Measurements from ENCODE around the gene CTNNA2. TPM values are rescaled to one million over a fixed set of nuclear protein-coding genes. Genes with fewer than 3 reads are reported as not detected.

The CTNNA2 gene
- total RNA-seq, 1 donor from 2014 or later = not detected

DNA sequence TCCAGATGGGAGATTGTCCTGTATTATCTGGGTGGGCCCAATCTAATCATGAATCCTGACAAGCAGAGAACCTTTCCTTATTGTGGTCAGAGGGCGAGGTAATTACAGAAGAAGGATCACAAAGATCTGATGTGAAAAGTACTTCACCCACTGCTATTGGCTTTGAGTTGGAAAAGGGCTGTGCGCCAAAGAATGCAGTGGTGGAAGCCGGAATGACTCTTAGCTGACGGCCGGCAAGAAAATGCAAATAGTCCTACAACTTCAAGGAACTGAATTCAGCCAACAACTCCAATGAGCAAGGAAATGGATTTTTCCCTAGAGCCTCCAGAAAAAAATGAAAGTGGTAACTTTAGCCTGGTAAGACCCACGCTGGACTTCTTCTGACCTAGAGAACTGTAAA lies 67.3 kb downstream of the CTNNA2 start:
- intact Hi-C loops (cut with micrococcal nuclease) = no loop called here
- no peaks in the 10 kb centered on the region for H3K36me3 Mint-ChIP-seq (ENCODE audit: low read depth)

DNA sequence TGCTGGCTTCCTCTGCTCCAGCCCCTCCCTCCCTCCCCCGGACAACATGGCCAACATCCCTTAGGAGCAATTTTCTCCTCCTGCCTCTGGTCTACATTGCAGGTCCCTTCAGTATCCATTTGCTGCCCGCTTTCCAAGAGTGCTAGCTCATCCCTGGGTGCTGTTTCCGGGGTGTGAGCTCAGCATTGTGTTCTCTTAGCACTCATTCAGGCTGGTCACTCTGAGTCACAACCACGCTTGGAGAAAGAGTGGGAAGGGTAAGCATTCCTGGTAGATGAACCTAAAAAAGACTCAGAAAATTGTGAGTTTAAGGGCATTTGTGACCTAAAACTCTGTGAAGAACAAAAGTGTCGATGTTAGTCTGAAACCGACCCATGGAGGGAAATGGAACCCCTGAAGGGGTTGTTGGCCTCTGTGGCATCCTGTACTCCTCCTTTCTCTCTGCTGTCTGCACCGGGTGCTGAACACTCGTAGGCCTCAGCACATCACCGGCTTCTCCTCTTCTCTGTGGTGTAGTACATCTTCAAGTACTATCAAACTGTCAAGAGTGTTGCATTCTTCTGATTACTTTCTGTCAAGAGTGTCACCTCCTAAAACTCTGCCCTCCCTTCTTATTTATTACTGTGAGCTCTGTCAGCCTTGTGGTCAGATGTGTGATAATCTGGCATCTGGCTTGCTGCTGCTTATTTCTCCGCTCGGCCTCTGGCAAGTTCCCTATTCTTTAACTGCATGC lies 73.0 kb downstream of the CTNNA2 start:
- no peaks in the 10 kb centered on the region for H3K36me3 Mint-ChIP-seq (ENCODE audit: low read depth)
- peaks cover 11% of the 10 kb centered on the region for H3K9me3 Mint-ChIP-seq
- H3K4me3 Mint-ChIP-seq = no peak overlapping the region
- H3K4me1 Mint-ChIP-seq = no peaks in the 10 kb centered on the region
- no peak overlapping the region for H3K27ac Mint-ChIP-seq
- intact Hi-C loops (cut with micrococcal nuclease) = no loop called here
- no peaks in the 10 kb centered on the region for H3K27me3 Mint-ChIP-seq
- no peak for DNase-seq

More for the DNA sequence above, 67.3 kb downstream of the CTNNA2 start:
- Mint-ChIP-seq H3K4me3 (no peak overlapping the region), H3K9me3 (no peaks in the 10 kb centered on the region), H3K27me3 (no peaks in the 10 kb centered on the region), H3K4me1 (no peaks in the 10 kb centered on the region), H3K27ac (no peak overlapping the region)
- no peak for DNase-seq

DNA sequence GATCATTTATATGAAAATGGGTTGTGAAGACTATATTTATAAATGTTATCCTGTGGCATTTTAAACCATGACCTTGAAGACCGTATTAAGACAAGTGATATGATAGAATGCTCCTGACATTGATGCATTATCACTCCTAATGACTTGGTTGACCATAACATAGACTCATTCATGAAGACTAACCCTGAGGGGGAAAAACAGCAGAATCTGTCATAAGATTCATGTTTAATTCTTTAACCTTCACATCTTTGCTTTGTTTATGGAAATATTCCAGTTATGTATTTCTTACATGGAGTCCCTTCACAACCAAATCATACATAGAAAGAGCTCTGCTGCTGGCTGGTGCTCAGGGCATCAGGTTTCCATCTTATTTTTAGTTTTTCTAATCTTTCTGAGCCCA lies 78.4 kb downstream of the CTNNA2 start:
- Mint-ChIP-seq H3K36me3 (ENCODE audit: low read depth) (no peaks in the 10 kb centered on the region), H3K4me1 (no peaks in the 10 kb centered on the region), H3K27ac (no peak overlapping the region), H3K27me3 (no peaks in the 10 kb centered on the region), H3K4me3 (no peak overlapping the region), H3K9me3 (peaks cover 14% of the 10 kb centered on the region)
- no peak for DNase-seq
- intact Hi-C loops (cut with micrococcal nuclease) = no loop called here

DNA sequence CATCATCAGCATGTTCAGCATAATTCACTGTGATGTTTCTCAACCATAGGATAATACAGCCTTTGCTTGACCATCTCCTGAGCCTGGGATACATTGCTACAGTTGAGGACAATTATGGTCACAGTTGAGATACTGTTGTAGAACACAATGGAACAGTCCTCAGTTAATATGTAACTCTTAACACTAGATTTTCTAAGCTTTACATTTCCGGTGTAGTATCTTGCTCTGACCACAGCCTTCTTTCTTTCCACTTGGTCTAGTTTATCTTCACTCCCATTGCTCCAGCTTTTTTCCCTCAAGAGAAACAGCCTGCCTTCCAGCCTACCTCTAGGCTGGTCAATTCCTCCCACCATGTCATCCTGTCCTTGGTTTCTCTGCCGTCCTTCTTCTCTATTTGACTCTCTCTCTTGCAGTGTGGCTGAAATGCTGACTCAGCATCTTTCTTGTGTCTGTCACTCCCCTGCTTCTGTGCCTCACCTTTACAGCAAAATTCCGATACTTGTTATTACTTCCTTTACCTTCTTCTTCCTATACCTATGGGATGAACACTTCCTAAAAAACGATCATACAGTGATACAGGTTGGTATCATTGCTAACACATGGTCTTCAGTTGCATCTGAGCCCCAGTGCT lies 80.5 kb downstream of the CTNNA2 start:
- Mint-ChIP-seq H3K4me1 (no peaks in the 10 kb centered on the region), H3K36me3 (ENCODE audit: low read depth) (no peaks in the 10 kb centered on the region), H3K27ac (no peak overlapping the region), H3K27me3 (no peaks in the 10 kb centered on the region), H3K4me3 (no peak overlapping the region), H3K9me3 (peaks cover 7% of the 10 kb centered on the region)
- no peak for DNase-seq
- intact Hi-C loops (cut with micrococcal nuclease) = no loop called here

DNA sequence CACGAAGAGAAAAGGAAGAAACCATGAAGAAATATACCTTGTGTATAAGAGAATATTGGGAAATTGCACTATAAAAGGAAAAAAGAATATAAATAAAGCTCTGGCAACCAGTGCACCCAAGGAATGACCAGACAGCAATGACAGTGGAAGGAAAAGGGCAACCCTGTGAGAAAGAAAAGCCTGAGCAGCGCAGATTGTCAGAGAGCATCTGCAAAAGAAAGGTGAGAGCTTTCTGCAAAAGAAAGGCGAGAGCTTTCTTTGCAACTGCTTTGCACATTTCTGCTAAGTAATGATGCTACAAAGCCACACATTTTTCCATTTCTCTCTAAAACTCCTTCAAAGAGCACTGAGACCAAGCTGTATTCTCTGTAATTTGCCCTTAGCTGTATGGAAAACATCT lies 83.6 kb downstream of the CTNNA2 start:
- Mint-ChIP-seq H3K4me3 (no peak overlapping the region), H3K27me3 (no peaks in the 10 kb centered on the region), H3K27ac (no peak overlapping the region), H3K36me3 (ENCODE audit: low read depth) (no peaks in the 10 kb centered on the region), H3K9me3 (peaks cover 7% of the 10 kb centered on the region), H3K4me1 (no peaks in the 10 kb centered on the region)
- intact Hi-C loops (cut with micrococcal nuclease) = no loop called here
- DNase-seq = no peak

DNA sequence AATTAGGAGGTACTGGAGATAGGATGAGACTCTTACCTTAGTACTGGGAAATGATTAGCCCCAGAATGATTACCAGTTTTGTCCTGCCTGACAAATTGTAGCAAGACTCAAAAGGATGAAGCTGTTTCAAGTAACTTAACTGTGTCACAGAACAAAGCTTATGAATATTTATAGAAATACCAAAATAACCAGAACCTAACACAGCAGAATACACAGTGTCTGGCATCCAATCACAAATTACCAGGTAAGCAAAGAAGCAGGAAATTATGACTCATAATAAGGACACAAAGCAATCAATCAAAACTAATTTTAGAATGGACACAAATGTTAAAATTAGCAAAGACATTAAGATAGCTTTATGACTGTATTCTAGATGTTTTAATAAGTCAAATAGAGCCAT lies 91.9 kb downstream of the CTNNA2 start:
- Mint-ChIP-seq H3K9me3 (peaks cover 5% of the 10 kb centered on the region), H3K27ac (no peak overlapping the region)
- intact Hi-C loops (cut with micrococcal nuclease) = no loop called here

DNA sequence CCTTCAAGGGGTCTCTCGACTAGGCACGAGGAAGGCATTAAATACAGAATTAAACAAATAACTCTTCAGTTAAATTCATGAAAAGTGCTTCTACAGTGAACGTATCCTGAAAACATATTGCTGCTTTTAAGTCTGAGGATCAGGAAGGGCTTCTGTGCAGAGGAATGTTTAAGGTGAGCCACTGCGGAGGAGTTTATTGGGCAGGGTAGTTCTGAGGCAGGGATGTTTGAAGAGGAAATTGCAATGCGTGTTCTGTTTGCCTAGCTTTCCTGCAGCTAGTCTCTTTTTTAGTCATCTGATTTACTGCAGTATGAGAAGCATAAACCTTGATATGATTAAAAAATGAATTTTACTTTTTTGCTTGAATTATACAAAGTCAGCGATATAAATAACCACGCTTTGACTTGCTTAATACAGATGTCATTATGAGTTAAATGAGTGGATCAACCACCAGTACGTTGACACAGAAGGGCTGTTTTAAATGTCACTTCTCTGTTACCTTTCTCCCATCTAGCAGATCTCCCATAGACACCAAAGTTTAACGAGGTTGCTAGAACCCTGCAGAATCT lies 98.7 kb downstream of the CTNNA2 start:
- Mint-ChIP-seq H3K27ac (no peak overlapping the region), H3K36me3 (ENCODE audit: low read depth) (no peaks in the 10 kb centered on the region), H3K4me3 (no peak overlapping the region), H3K9me3 (no peaks in the 10 kb centered on the region), H3K27me3 (no peaks in the 10 kb centered on the region), H3K4me1 (no peaks in the 10 kb centered on the region)
- DNase-seq = no peak
- intact Hi-C loops (cut with micrococcal nuclease) = no loop called here

More for the DNA sequence above, 91.9 kb downstream of the CTNNA2 start:
- no peak overlapping the region for H3K4me3 Mint-ChIP-seq
- no peaks in the 10 kb centered on the region for H3K36me3 Mint-ChIP-seq (ENCODE audit: low read depth)
- no peak for DNase-seq
- no peaks in the 10 kb centered on the region for H3K4me1 Mint-ChIP-seq
- H3K27me3 Mint-ChIP-seq = no peaks in the 10 kb centered on the region

DNA sequence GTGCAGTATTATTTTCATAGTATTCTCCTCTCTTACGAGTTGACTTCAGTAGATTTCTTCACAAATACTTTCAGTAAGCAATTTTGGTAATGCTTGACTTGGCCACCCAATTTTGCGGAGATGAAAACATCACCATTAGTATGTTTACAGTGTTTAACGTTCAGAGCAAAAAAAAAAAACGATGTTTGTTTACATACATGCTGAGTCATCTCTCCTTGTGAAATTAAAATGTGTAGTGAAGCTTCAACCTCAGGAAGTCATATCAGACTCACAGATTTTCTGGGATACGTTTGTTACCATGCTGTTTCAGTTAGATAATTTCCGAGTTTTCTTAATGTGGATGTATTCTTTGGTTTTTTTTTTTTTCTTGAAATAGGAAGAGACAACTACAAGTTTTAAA lies 100.1 kb downstream of the CTNNA2 start:
- no peak overlapping the region for H3K27ac Mint-ChIP-seq
- H3K9me3 Mint-ChIP-seq = no peaks in the 10 kb centered on the region
- no peak for DNase-seq
- H3K27me3 Mint-ChIP-seq = no peaks in the 10 kb centered on the region
- H3K4me3 Mint-ChIP-seq = no peak overlapping the region
- H3K36me3 Mint-ChIP-seq (ENCODE audit: low read depth) = no peaks in the 10 kb centered on the region
- intact Hi-C loops (cut with micrococcal nuclease) = no loop called here
- no peaks in the 10 kb centered on the region for H3K4me1 Mint-ChIP-seq

DNA sequence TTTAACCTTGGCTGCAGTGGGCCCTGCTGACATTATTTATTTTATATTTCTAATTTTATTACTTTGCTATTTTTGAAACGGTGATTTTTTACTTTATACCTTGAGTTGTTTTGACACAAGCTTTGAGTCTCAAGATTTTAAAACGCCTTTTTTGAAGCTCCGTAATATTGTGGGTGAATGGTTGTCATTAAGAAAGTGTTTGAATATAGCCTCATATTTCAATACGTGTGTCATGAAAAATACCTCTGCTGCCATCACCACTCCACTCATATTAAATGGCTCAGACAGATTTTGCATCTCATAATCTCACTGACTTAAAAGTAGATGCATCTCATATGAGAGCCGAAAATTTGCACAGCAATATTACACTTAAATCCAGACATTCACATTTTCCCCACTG lies 106.6 kb downstream of the CTNNA2 start:
- no peaks in the 10 kb centered on the region for H3K4me1 Mint-ChIP-seq
- H3K9me3 Mint-ChIP-seq = no peaks in the 10 kb centered on the region
- H3K27me3 Mint-ChIP-seq = no peaks in the 10 kb centered on the region
- H3K4me3 Mint-ChIP-seq = no peak overlapping the region
- H3K36me3 Mint-ChIP-seq (ENCODE audit: low read depth) = no peaks in the 10 kb centered on the region
- no peak for DNase-seq
- intact Hi-C loops (cut with micrococcal nuclease) = no loop called here
- no peak overlapping the region for H3K27ac Mint-ChIP-seq

DNA sequence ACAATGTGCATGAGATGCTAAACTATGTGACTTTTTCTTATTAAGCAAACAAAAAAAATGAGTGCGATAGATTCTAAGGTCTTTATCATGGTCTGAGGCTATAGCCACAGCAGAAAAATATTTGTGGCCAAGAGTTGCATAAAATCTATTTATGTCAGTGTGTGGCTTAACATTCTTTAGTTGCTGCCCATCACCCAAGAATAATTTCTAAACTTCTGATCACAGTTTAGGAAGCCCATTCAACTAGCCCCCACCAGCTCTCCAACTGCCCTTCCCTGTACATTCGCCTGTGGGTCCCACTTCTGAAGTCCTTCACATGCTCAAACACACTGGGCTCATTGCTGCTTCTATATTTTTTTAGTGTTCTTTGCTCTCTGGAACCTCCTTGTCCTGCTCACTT lies 107.1 kb downstream of the CTNNA2 start:
- no peak overlapping the region for H3K27ac Mint-ChIP-seq
- intact Hi-C loops (cut with micrococcal nuclease) = no loop called here
- H3K27me3 Mint-ChIP-seq = no peaks in the 10 kb centered on the region
- no peak overlapping the region for H3K4me3 Mint-ChIP-seq
- no peaks in the 10 kb centered on the region for H3K4me1 Mint-ChIP-seq
- no peak for DNase-seq
- no peaks in the 10 kb centered on the region for H3K9me3 Mint-ChIP-seq
- no peaks in the 10 kb centered on the region for H3K36me3 Mint-ChIP-seq (ENCODE audit: low read depth)

DNA sequence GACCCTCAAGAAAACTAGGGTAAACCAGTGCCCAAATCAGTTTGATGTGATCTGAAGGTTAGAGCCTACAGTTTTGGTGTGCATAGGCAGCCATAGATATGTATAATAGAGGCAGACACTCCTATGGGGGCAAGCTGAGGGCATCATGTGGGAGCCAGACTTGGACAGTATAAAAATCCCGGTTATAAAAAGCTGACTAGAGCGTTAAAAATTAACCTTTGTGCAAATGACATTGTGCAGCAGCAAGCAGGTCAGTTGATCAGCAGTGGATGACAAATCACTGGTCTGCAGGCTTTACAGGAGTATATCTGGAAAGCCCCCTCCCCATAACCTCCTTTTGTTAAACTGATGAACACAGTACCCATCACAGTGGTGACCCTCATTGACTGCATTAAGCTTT lies 107.8 kb downstream of the CTNNA2 start:
- no peaks in the 10 kb centered on the region for H3K36me3 Mint-ChIP-seq (ENCODE audit: low read depth)
- H3K9me3 Mint-ChIP-seq = no peaks in the 10 kb centered on the region
- intact Hi-C loops (cut with micrococcal nuclease) = no loop called here
- H3K27me3 Mint-ChIP-seq = no peaks in the 10 kb centered on the region
- H3K27ac Mint-ChIP-seq = no peak overlapping the region
- no peak for DNase-seq
- no peaks in the 10 kb centered on the region for H3K4me1 Mint-ChIP-seq
- no peak overlapping the region for H3K4me3 Mint-ChIP-seq

DNA sequence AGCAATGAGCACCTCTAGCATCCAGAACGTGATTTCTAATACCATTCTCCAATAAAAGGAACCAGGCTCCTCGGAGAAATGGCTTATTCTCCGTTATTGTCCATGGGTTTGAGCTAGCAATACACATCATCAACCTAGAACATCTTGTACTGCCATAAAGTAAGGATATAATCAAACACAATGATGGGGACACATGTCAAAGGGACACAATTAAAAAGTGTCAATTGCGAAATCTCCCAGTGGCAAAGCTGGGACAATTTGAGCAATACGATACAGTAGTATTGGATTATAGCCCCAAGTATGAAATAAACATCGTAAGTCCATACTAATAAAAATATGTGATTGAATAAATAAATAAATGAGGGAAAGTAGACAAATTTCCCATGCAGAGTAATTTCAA lies 108.4 kb downstream of the CTNNA2 start:
- intact Hi-C loops (cut with micrococcal nuclease) = no loop called here
- H3K4me1 Mint-ChIP-seq = no peaks in the 10 kb centered on the region
- no peaks in the 10 kb centered on the region for H3K9me3 Mint-ChIP-seq
- H3K36me3 Mint-ChIP-seq (ENCODE audit: low read depth) = no peaks in the 10 kb centered on the region
- H3K4me3 Mint-ChIP-seq = no peak overlapping the region
- DNase-seq = no peak
- H3K27me3 Mint-ChIP-seq = no peaks in the 10 kb centered on the region
- no peak overlapping the region for H3K27ac Mint-ChIP-seq

DNA sequence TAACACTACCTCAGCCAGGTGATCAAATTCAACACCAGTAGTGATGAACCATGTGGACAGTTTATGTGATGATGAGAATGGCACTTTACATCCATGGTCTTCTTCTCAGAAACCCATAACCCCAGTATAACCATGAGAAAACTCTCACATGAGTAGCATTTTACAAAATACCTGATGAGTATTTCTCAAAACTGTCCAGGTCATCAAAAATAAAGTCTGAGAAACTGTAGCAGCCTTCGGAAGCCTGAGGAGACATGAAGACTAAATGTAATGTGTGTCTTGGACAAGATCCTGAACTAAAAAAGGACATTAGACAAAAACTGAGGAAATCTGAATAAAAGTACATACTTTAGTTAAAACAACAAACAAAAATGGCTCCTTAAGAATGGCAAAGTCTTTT lies 108.9 kb downstream of the CTNNA2 start:
- H3K27ac Mint-ChIP-seq = no peak overlapping the region
- H3K9me3 Mint-ChIP-seq = no peaks in the 10 kb centered on the region
- no peak overlapping the region for H3K4me3 Mint-ChIP-seq
- H3K4me1 Mint-ChIP-seq = no peaks in the 10 kb centered on the region
- H3K36me3 Mint-ChIP-seq (ENCODE audit: low read depth) = no peaks in the 10 kb centered on the region
- no peaks in the 10 kb centered on the region for H3K27me3 Mint-ChIP-seq
- intact Hi-C loops (cut with micrococcal nuclease) = no loop called here
- no peak for DNase-seq

DNA sequence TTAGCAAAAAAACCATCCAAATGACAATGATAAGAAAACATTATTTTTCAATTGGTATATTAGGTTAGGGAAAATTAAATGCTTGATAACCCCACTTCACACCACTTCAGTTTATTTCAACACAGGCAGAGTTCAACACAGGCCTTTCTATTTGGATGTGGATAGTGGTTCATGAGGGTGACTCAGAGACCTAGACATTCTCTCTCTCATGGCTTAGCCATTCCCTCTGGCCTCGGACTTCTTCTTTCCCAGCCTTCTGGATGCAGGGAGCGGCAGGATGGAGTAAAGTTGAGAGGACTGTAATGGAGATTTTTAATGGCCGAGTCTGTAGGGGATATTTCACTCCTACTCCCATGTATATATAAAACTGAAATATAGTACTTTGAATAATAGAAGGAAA lies 109.7 kb downstream of the CTNNA2 start:
- intact Hi-C loops (cut with micrococcal nuclease) = no loop called here
- Mint-ChIP-seq H3K9me3 (no peaks in the 10 kb centered on the region), H3K27ac (no peak overlapping the region), H3K4me3 (no peak overlapping the region), H3K36me3 (ENCODE audit: low read depth) (no peaks in the 10 kb centered on the region), H3K4me1 (no peaks in the 10 kb centered on the region), H3K27me3 (no peaks in the 10 kb centered on the region)
- no peak for DNase-seq

Measured in activated CD4-positive, alpha-beta T cell treated with anti-CD3 and anti-CD28 coated beads, Interleukin-2, amount 10 ng/mL, durations not matched to agents 24 days and 14 days (primary cell).